22Rv1 (cell line): ENCODE results near the gene PRRT1B.

Experiments used
- H3K27ac ChIP-seq: fragments of 450-650 bp; 2 replicates; pipeline ENCODE4 v1.5.1; 2017
- CTCF ChIP-seq: fragments of 450-650 bp; IDR thresholded peaks from 2 replicates; pipeline ENCODE4 v1.5.1; 2017; ENCODE audit warnings: mild to moderate bottlenecking
- ZFX ChIP-seq: fragments of 450-650 bp; IDR thresholded peaks from 2 replicates; pipeline ENCODE4 v1.6.1; 2017; ENCODE audit warnings: antibody characterized with exemption, borderline replicate concordance

PRRT1B gene

GRCh38 chr9:131522257-131523085 lies 22.9 kb upstream of the PRRT1B start:
- TF ChIP-seq CTCF = no peak
- no peak for TF ChIP-seq ZFX
- 0 out of 2 replicates have a peak overlapping the region, but pooled peaks have one; percentile 32 for H3K27ac ChIP-seq

GRCh38 chr9:131523086-131523388 lies 22.3 kb upstream of the PRRT1B start:
- 0 out of 2 replicates have a peak overlapping the region, but pooled peaks have one; percentile 32 for H3K27ac ChIP-seq
- no peak for TF ChIP-seq CTCF
- no peak for TF ChIP-seq ZFX

GRCh38 chr9:131523451-131524435 lies 21.6 kb upstream of the PRRT1B start:
- H3K27ac ChIP-seq = peak overlapping the region; percentile 32; the same call in 1 of the 2 replicates
- no peak for TF ChIP-seq CTCF
- TF ChIP-seq ZFX = no peak

GRCh38 chr9:131524665-131525315 lies 20.5 kb upstream of the PRRT1B start:
- H3K27ac ChIP-seq = peak overlapping the region; percentile 32; the same call in 1 of the 2 replicates
- no peak for TF ChIP-seq CTCF

GRCh38 chr9:131525643-131526565 lies 19.4 kb upstream of the PRRT1B start:
- TF ChIP-seq ZFX = no peak
- TF ChIP-seq CTCF = no peak
- no peak overlapping the region for H3K27ac ChIP-seq

- TF ChIP-seq ZFX = no peak
- TF ChIP-seq CTCF = no peak
- peak overlapping the region; percentile 3; the same call in 1 of the 2 replicates for H3K27ac ChIP-seq
Observed at GRCh38 chr9:131528186-131528585, 17.1 kb upstream of the PRRT1B start.
